HEK293 (cell line): ENCODE measurements around the gene PTER.

ENCODE experiments used
- CTCF ChIA-PET: fragments of 350-600 bp; formaldehyde crosslinking; extraction: SDS; loops from one replicate; lab custom pipeline; 2021; ENCODE audit warnings: antibody characterized with exemption; lab: Yijun Ruan, JAX
- POLR2A ChIA-PET: fragments of 300-600 bp; formaldehyde crosslinking; extraction: SDS; loops from one replicate; lab custom pipeline; 2020; ENCODE audit warnings: antibody characterized with exemption, inconsistent platforms; lab: Yijun Ruan, JAX
- H3K27ac ChIP-seq: fragments of 200-500 bp; sonication (Bioruptor generic); 2 replicates; pipeline ENCODE4 v1.5.1; 2014; ENCODE audit warnings: low read depth, low read length, control low read depth, inconsistent platforms; ENCODE audit errors: extremely low read depth
- H3K36me3 ChIP-seq, 2 experiments: fragments of 200-500 bp in 1 of 2; sonication (Bioruptor generic) in 1 of 2; 1 replicate in 1 of 2; 2 replicates in 1 of 2; pipeline ENCODE4 v1.5.1; 2014 to 2017; ENCODE audit warnings: inconsistent platforms in 2 of 2, low read length in 2 of 2; ENCODE audit not compliant: control insufficient read depth in 2 of 2, insufficient read depth in 1 of 2
- H3K4me1 ChIP-seq: fragments of 200-500 bp; sonication (Bioruptor generic); 2 replicates; pipeline ENCODE4 v1.5.1; 2014; ENCODE audit warnings: mild to moderate bottlenecking, low read length, inconsistent platforms; ENCODE audit not compliant: control insufficient read depth, insufficient read depth
- H3K4me3 ChIP-seq: 2 replicates; pipeline ENCODE4 v1.5.1; 2011; ENCODE audit warnings: low read depth, mild to moderate bottlenecking, control low read depth, low read length, moderate library complexity
- H3K9me3 ChIP-seq: fragments of 200-500 bp; sonication (Bioruptor generic); 2 replicates; pipeline ENCODE4 v1.5.1; 2014; ENCODE audit warnings: low read depth, low read length, inconsistent platforms; ENCODE audit not compliant: control insufficient read depth, insufficient read depth
- BCL6B ChIP-seq: fragments of 450-650 bp; formaldehyde crosslinking; IDR thresholded peaks from 2 replicates; pipeline ENCODE4 v1.5.1; 2017; ENCODE audit warnings: missing biosample characterization, missing genetic modification characterization
- GLI2 ChIP-seq: fragments of 450-650 bp; formaldehyde crosslinking; IDR thresholded peaks from 2 replicates; pipeline ENCODE4; 2017; ENCODE audit warnings: missing biosample characterization, missing genetic modification characterization, low read depth, borderline replicate concordance
- GLIS1 ChIP-seq: fragments of 450-650 bp; formaldehyde crosslinking; IDR thresholded peaks from 2 replicates; pipeline ENCODE4 v1.5.1; 2016; ENCODE audit warnings: missing biosample characterization, missing genetic modification characterization
- HOXA7 ChIP-seq: sonication (generic); formaldehyde crosslinking; IDR thresholded peaks from 2 replicates; pipeline ENCODE4 v1.8.1; 2022; ENCODE audit warnings: missing genetic modification reagents, borderline replicate concordance
- HOXC10 ChIP-seq: sonication (generic); formaldehyde crosslinking; IDR thresholded peaks from 2 replicates; pipeline ENCODE4 v1.8.1; 2023; ENCODE audit warnings: mild to moderate bottlenecking, missing genetic modification reagents
- HOXD13 ChIP-seq: sonication (generic); formaldehyde crosslinking; IDR thresholded peaks from 2 replicates; pipeline ENCODE4 v1.8.0; 2022; ENCODE audit warnings: missing genetic modification reagents, borderline replicate concordance
- INSM2 ChIP-seq: fragments of 450-650 bp; formaldehyde crosslinking; IDR thresholded peaks from 2 replicates; pipeline ENCODE4 v1.5.1; 2016; ENCODE audit warnings: missing biosample characterization, missing genetic modification characterization
- KLF8 ChIP-seq: fragments of 450-650 bp; formaldehyde crosslinking; IDR thresholded peaks from 2 replicates; pipeline ENCODE4 v1.5.1; 2016; ENCODE audit warnings: missing biosample characterization, missing genetic modification characterization
- MZF1 ChIP-seq: fragments of 450-650 bp; formaldehyde crosslinking; IDR thresholded peaks from 2 replicates; pipeline ENCODE4 v1.5.1; 2017; ENCODE audit warnings: missing biosample characterization, missing genetic modification characterization, borderline replicate concordance
- PRDM4 ChIP-seq: fragments of 450-650 bp; formaldehyde crosslinking; IDR thresholded peaks from 2 replicates; pipeline ENCODE4 v1.5.1; 2017; ENCODE audit warnings: missing biosample characterization, missing genetic modification characterization
- TCF7L2 ChIP-seq: IDR thresholded peaks from 2 replicates; pipeline ENCODE4 v1.6.1; 2011; ENCODE audit warnings: low read depth, mild to moderate bottlenecking, inconsistent platforms, low read length, moderate library complexity, borderline replicate concordance
- ZBTB26 ChIP-seq: fragments of 450-650 bp; formaldehyde crosslinking; optimal IDR thresholded peaks from 2 replicates; pipeline ENCODE3; 2016; ENCODE audit warnings: missing biosample characterization, mild to moderate bottlenecking, missing genetic modification characterization
- ZBTB48 ChIP-seq: fragments of 450-650 bp; formaldehyde crosslinking; IDR thresholded peaks from 2 replicates; pipeline ENCODE4 v1.5.1; 2016; ENCODE audit warnings: missing biosample characterization, missing genetic modification characterization
- ZNF202 ChIP-seq: fragments of 450-650 bp; formaldehyde crosslinking; IDR thresholded peaks from 2 replicates; pipeline ENCODE4 v1.5.1; 2016; ENCODE audit warnings: missing biosample characterization, missing genetic modification characterization, borderline replicate concordance
- ZNF324 ChIP-seq: fragments of 450-650 bp; formaldehyde crosslinking; IDR thresholded peaks from 2 replicates; pipeline ENCODE4 v1.5.1; 2016; ENCODE audit warnings: missing biosample characterization, missing genetic modification characterization
- ZNF37A ChIP-seq: fragments of 450-650 bp; IDR thresholded peaks from 2 replicates; pipeline ENCODE4 v1.5.1; 2018; ENCODE audit warnings: missing biosample characterization, missing genetic modification characterization
- ZNF513 ChIP-seq: fragments of 450-650 bp; IDR thresholded peaks from 2 replicates; pipeline ENCODE4 v1.5.1; 2018; ENCODE audit warnings: missing biosample characterization, missing genetic modification characterization
- ZNF514 ChIP-seq: fragments of 450-650 bp; formaldehyde crosslinking; IDR thresholded peaks from 2 replicates; pipeline ENCODE4 v1.5.1; 2016; ENCODE audit warnings: missing biosample characterization, missing genetic modification characterization
- ZNF639 ChIP-seq: fragments of 450-650 bp; formaldehyde crosslinking; IDR thresholded peaks from 2 replicates; pipeline ENCODE4 v1.5.1; 2016; ENCODE audit warnings: missing biosample characterization, missing genetic modification characterization
- ZNF654 ChIP-seq: fragments of 450-650 bp; formaldehyde crosslinking; IDR thresholded peaks from 2 replicates; pipeline ENCODE4 v1.5.1; 2016; ENCODE audit warnings: low read depth, missing biosample characterization, missing genetic modification characterization
- ZNF660 ChIP-seq: fragments of 450-650 bp; IDR thresholded peaks from 2 replicates; pipeline ENCODE4 v1.5.1; 2018; ENCODE audit warnings: missing biosample characterization, mild to moderate bottlenecking, missing genetic modification characterization
- ZNF76 ChIP-seq: fragments of 450-650 bp; formaldehyde crosslinking; IDR thresholded peaks from 2 replicates; pipeline ENCODE4; 2016; ENCODE audit warnings: low read depth, missing biosample characterization, missing genetic modification characterization, borderline replicate concordance
- ZNF768 ChIP-seq: fragments of 450-650 bp; formaldehyde crosslinking; IDR thresholded peaks from 2 replicates; pipeline ENCODE4 v1.5.1; 2018; ENCODE audit warnings: missing biosample characterization, mild to moderate bottlenecking, missing genetic modification characterization

The PTER gene

GRCh38 chr10:16439295-16439694 lies 2.5 kb downstream of the PTER start:
- CTCF ChIA-PET: interaction anchor here (1.2 kb wide), 1 partner anchor 332 kb away, joined by 4 read pairs; no protein-coding TSS in a partner anchor
- POLR2A ChIA-PET: interaction anchor here (0.7 to 1.4 kb wide), 2 partner anchors 12 to 558 kb away, joined by 3 to 10 read pairs; no protein-coding TSS in a partner anchor
- Histone ChIP-seq H3K36me3 (peaks cover 3 to 13% of the 10 kb centered on the region in 2 experiments; a peak in 2 of 3 replicates), H3K9me3 (no peaks in the 10 kb centered on the region), H3K4me1 (peaks cover 2% of the 10 kb centered on the region; the same call in 1 of the 2 replicates), H3K27ac (no peak overlapping the region), H3K4me3 (no peak overlapping the region)
- TF ChIP-seq ZNF514 (tag by site-specific recombination): no peak
- peak; percentile 65 for TF ChIP-seq ZNF660 (tag by site-specific recombination)
- 0 out of 2 replicates have a peak, but pooled peaks have one; percentile 4 for TF ChIP-seq PRDM4 (tag by site-specific recombination)
- TF ChIP-seq HOXC10 (CRISPR knock-in tag): no peak
- no peak for TF ChIP-seq GLI2

- Histone ChIP-seq H3K9me3 (no peaks in the 10 kb centered on the region), H3K4me3 (no peak overlapping the region), H3K36me3 (peaks cover 3 to 20% of the 10 kb centered on the region in 2 experiments; a peak in 2 of 3 replicates), H3K4me1 (peaks cover 2% of the 10 kb centered on the region; the same call in 1 of the 2 replicates), H3K27ac (no peak overlapping the region)
- CTCF ChIA-PET: interaction anchor here (0.6 to 1.2 kb wide), 4 partner anchors 63 to 1176 kb away, joined by 3 to 4 read pairs (median 4); no protein-coding TSS in a partner anchor
- POLR2A ChIA-PET: interaction anchor here (1.4 kb wide), 1 partner anchor 13 kb away, joined by 3 read pairs; no protein-coding TSS in a partner anchor
- no peak for TF ChIP-seq ZNF324 (tag by site-specific recombination)
- TF ChIP-seq MZF1 (tag by site-specific recombination): peak; percentile 83
- no peak for TF ChIP-seq ZNF202
- TF ChIP-seq ZNF37A: no peak
- TF ChIP-seq BCL6B (tag by site-specific recombination): no peak
- no peak for TF ChIP-seq HOXA7 (CRISPR knock-in tag)
- no peak for TF ChIP-seq INSM2 (tag by site-specific recombination)
- no peak for TF ChIP-seq HOXD13 (CRISPR knock-in tag)
- TF ChIP-seq ZNF654 (tag by site-specific recombination): 0 out of 2 replicates have a peak, but pooled peaks have one; percentile 0
- peak; percentile 28; the same call in 1 of the 2 replicates for TF ChIP-seq GLIS1
- 0 out of 2 replicates have a peak, but pooled peaks have one; percentile 55 for TF ChIP-seq ZNF76 (tag by site-specific recombination)
- no peak for TF ChIP-seq ZBTB48 (tag by site-specific recombination)
- TF ChIP-seq ZBTB26 (tag by site-specific recombination): no peak
- no peak for TF ChIP-seq ZNF513
- no peak for TF ChIP-seq TCF7L2
- TF ChIP-seq ZNF639 (tag by site-specific recombination): no peak
- TF ChIP-seq ZNF768 (tag by site-specific recombination): no peak
- no peak for TF ChIP-seq KLF8
Observed at GRCh38 chr10:16440396-16441133, 3.8 kb downstream of the PTER start.
